HG03097 (cell line): Measurements from ENCODE around the gene USO1.
"Not testable (repeated sequence)": the region's sequence is repeated elsewhere in the genome, so short reads cannot be mapped to it uniquely, and the experiment has no call there.

Source experiments
- ATAC-seq: cut with Tn5 transposase; IDR thresholded peaks from one replicate; pipeline ENCODE4 v1.9.1; 2021; ENCODE audit not compliant: unreplicated experiment, low FRiP score

Gene USO1

GRCh38 chr4:75724066-75724866, at the start of gene USO1:
Gene USO1 (plus strand): TSS chr4:75724577. CDS start chr4:75724820, 243 bp downstream.
- ATAC-seq = peak; percentile 90

GRCh38 chr4:75675004-75675531, 49.3 kb upstream of the USO1 start:
- ATAC-seq = no peak

- no peak for ATAC-seq
Measured at GRCh38 chr4:75678473-75678872, 45.9 kb upstream of the USO1 start.

- ATAC-seq = no peak
Measured at GRCh38 chr4:75678965-75679364, 45.4 kb upstream of the USO1 start.

- no peak for ATAC-seq
Measured at GRCh38 chr4:75679876-75680575, 44.4 kb upstream of the USO1 start.

GRCh38 chr4:75683482-75684155, 40.8 kb upstream of the USO1 start:
- ATAC-seq = no peak

GRCh38 chr4:75685546-75686189, 38.7 kb upstream of the USO1 start:
- ATAC-seq = no peak

GRCh38 chr4:75686346-75686745, 38.0 kb upstream of the USO1 start:
- no peak for ATAC-seq

- not testable (repeated sequence) for ATAC-seq
Measured at GRCh38 chr4:75687125-75687524, 37.3 kb upstream of the USO1 start.

- ATAC-seq = not testable (repeated sequence)
Measured at GRCh38 chr4:75692066-75692465, 32.3 kb upstream of the USO1 start.

GRCh38 chr4:75696071-75696470, 28.3 kb upstream of the USO1 start:
- ATAC-seq = no peak

GRCh38 chr4:75696581-75696980, 27.8 kb upstream of the USO1 start:
- ATAC-seq = no peak

GRCh38 chr4:75698162-75698962, 26.0 kb upstream of the USO1 start:
- ATAC-seq = peak; percentile 74

GRCh38 chr4:75698963-75699228, 25.5 kb upstream of the USO1 start:
- ATAC-seq = peak; percentile 48

- no peak for ATAC-seq
Measured at GRCh38 chr4:75699299-75699698, 25.1 kb upstream of the USO1 start.

GRCh38 chr4:75702919-75703411, 21.4 kb upstream of the USO1 start:
- no peak for ATAC-seq

GRCh38 chr4:75705198-75705977, 19.0 kb upstream of the USO1 start:
- no peak for ATAC-seq

GRCh38 chr4:75708218-75708691, 16.1 kb upstream of the USO1 start:
- ATAC-seq = no peak

GRCh38 chr4:75710246-75710645, 14.1 kb upstream of the USO1 start:
- ATAC-seq = no peak
